GM19351 (cell line): Measurements from ENCODE around the gene RETN.
"Not testable (repeated sequence)": the region's sequence is repeated elsewhere in the genome, so short reads cannot be mapped to it uniquely, and the experiment has no call there.

Experiments used
- ATAC-seq: cut with Tn5 transposase; IDR thresholded peaks from one replicate; pipeline ENCODE4 v1.9.1; 2021; ENCODE audit warnings: mild to moderate bottlenecking, moderate library complexity; ENCODE audit not compliant: unreplicated experiment

RETN gene

GRCh38 chr19:7637374-7638256, 31.2 kb upstream of the RETN start:
- no peak for ATAC-seq

- no peak for ATAC-seq
Measured at GRCh38 chr19:7638802-7639465, 29.9 kb upstream of the RETN start.

GRCh38 chr19:7639863-7640348, 28.9 kb upstream of the RETN start:
- ATAC-seq = no peak

- no peak for ATAC-seq
Measured at GRCh38 chr19:7640803-7641202, 28.0 kb upstream of the RETN start.

- ATAC-seq = no peak
Measured at GRCh38 chr19:7641290-7642276, 27.3 kb upstream of the RETN start.

- ATAC-seq = no peak
Measured at GRCh38 chr19:7642295-7643030, 26.4 kb upstream of the RETN start.

- no peak for ATAC-seq
Measured at GRCh38 chr19:7643031-7643415, 25.8 kb upstream of the RETN start.

GRCh38 chr19:7643629-7644549, 25.0 kb upstream of the RETN start:
- ATAC-seq = not testable (repeated sequence)

GRCh38 chr19:7644550-7644877, 24.3 kb upstream of the RETN start:
- no peak for ATAC-seq

GRCh38 chr19:7645163-7645562, 23.7 kb upstream of the RETN start:
- no peak for ATAC-seq

GRCh38 chr19:7645656-7646425, 23.0 kb upstream of the RETN start:
- no peak for ATAC-seq

GRCh38 chr19:7646426-7646700, 22.5 kb upstream of the RETN start:
- ATAC-seq = no peak

- ATAC-seq = no peak
Measured at GRCh38 chr19:7647156-7647555, 21.7 kb upstream of the RETN start.

- no peak for ATAC-seq
Measured at GRCh38 chr19:7648265-7649014, 20.4 kb upstream of the RETN start.

- ATAC-seq = no peak
Measured at GRCh38 chr19:7650148-7650547, 18.7 kb upstream of the RETN start.

GRCh38 chr19:7652061-7652641, 16.7 kb upstream of the RETN start:
- ATAC-seq = no peak

- ATAC-seq = no peak
Measured at GRCh38 chr19:7654401-7654800, 14.4 kb upstream of the RETN start.

- no peak for ATAC-seq
Measured at GRCh38 chr19:7655581-7655980, 13.3 kb upstream of the RETN start.
